ENCODE measurements around the gene ATG12.

GRCh38 chr5:115831163-115831768 is 10.1 kb downstream of the ATG12 start:
- TF ChIP-seq CTCF (IDR thresholded peaks at IDR 0.05): peak; percentile 99
- TF ChIP-seq ZFX (IDR thresholded peaks at IDR 0.05; ENCODE audit: borderline replicate concordance): no peak
